ENCODE results near the gene PEAK1.

The PEAK1 gene

DNA sequence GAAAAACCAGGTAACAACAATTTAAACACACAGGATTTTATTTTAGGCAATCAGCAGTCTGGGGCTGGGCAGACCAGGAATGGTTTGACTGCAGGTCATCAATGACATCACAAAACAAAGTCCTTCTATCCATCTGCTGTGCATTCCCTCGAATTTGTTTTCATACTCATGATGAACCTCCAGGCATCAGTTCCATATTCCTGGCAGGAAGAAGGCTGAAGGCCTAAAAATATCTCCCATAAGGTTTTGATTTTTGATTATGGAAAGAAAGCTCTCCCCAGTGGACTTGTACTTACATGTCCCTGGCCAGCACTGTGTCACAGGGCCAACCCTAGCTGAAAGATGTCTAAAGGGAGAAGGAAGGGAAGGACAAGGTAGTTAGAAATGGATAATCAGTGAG is 107.4 kb downstream of the PEAK1 start:
- Histone ChIP-seq H3K9me3 (no peaks in the 10 kb centered on the region), H3K4me3 (no peak overlapping the region), H3K27ac (no peak overlapping the region), H3K27me3 (no peaks in the 10 kb centered on the region), H3K36me3 (no peaks in the 10 kb centered on the region), H3K4me1 (peaks cover 0 to 9% (median 0%) of the 10 kb centered on the region in 4 donors)
- intact Hi-C loops (cut with DNase I; ENCODE audit: low total_unique reads): no loop called here
- no peak for DNase-seq
- TF ChIP-seq, protein P1, sequence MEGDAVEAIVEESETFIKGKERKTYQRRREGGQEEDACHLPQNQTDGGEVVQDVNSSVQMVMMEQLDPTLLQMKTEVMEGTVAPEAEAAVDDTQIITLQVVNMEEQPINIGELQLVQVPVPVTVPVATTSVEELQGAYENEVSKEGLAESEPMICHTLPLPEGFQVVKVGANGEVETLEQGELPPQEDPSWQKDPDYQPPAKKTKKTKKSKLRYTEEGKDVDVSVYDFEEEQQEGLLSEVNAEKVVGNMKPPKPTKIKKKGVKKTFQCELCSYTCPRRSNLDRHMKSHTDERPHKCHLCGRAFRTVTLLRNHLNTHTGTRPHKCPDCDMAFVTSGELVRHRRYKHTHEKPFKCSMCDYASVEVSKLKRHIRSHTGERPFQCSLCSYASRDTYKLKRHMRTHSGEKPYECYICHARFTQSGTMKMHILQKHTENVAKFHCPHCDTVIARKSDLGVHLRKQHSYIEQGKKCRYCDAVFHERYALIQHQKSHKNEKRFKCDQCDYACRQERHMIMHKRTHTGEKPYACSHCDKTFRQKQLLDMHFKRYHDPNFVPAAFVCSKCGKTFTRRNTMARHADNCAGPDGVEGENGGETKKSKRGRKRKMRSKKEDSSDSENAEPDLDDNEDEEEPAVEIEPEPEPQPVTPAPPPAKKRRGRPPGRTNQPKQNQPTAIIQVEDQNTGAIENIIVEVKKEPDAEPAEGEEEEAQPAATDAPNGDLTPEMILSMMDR (IDR thresholded peaks at IDR 0.05): no peak

DNA sequence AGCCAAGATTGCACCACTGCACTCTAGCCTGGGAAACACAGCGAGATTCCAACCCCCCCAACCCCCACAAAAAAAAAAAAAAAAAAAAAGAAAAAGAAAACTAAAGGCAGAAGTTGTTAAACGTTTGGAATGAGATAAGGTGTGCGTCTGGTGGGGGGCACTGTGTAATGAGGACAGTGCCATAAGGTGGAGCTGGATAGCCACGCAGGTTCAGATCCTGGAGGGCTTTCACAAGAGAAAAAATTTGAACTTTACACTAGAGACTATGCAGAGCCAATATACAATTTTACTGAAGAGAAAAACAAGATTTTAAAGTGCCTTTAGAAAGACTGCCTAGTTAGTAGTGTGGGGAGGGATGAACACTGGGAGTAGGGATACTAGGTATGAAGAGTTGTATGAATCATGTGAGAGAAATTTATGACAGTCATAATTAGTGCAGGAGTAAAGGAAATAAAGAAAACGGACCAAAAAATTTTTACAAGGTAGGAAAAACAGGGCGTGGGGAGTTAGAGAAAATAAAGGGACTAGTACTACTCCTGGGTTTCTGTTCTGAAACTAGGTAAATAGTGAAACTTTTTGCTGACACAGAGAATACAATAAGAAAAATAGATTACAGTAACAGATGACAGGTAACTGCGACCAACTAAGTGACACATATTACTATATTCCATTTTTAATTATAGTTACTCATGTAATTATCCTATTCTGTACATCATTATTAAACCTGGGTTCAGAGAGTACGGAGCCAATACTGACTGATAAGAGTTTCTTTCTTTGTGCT is 108.1 kb downstream of the PEAK1 start:
- Histone ChIP-seq H3K4me3 (no peak overlapping the region), H3K9me3 (no peaks in the 10 kb centered on the region), H3K4me1 (peaks cover 0 to 9% (median 0%) of the 10 kb centered on the region in 4 donors), H3K27me3 (no peaks in the 10 kb centered on the region), H3K36me3 (no peaks in the 10 kb centered on the region), H3K27ac (no peak overlapping the region)
- no peak for DNase-seq
- TF ChIP-seq, protein P1 (IDR thresholded peaks at IDR 0.05): no peak
- intact Hi-C loops (cut with DNase I; ENCODE audit: low total_unique reads): no loop called here

- intact Hi-C loops (cut with DNase I; ENCODE audit: low total_unique reads): no loop called here
- TF ChIP-seq, protein P1 (IDR thresholded peaks at IDR 0.05): no peak
- Histone ChIP-seq H3K4me1 (peaks cover 0 to 14% (median 0%) of the 10 kb centered on the region in 4 donors), H3K27me3 (no peaks in the 10 kb centered on the region), H3K4me3 (no peak overlapping the region), H3K9me3 (no peaks in the 10 kb centered on the region), H3K27ac (no peak overlapping the region), H3K36me3 (no peaks in the 10 kb centered on the region)
- DNase-seq: no peak
Measured at GRCh38 chr15:77311020-77311419, 108.9 kb downstream of the PEAK1 start.

- no peaks in the 10 kb centered on the region for H3K9me3 ChIP-seq
- no peak for DNase-seq
- peaks cover 0 to 14% (median 0%) of the 10 kb centered on the region in 4 donors for H3K4me1 ChIP-seq
- TF ChIP-seq, protein P1 (IDR thresholded peaks at IDR 0.05): no peak
- intact Hi-C loops (cut with DNase I; ENCODE audit: low total_unique reads): no loop called here
- H3K4me3 ChIP-seq: no peak overlapping the region
- no peaks in the 10 kb centered on the region for H3K27me3 ChIP-seq
- no peaks in the 10 kb centered on the region for H3K36me3 ChIP-seq
- no peak overlapping the region for H3K27ac ChIP-seq
Measured at GRCh38 chr15:77309392-77309791, 110.5 kb downstream of the PEAK1 start.

- Histone ChIP-seq H3K36me3 (no peaks in the 10 kb centered on the region), H3K4me1 (peaks cover 0 to 5% (median 0%) of the 10 kb centered on the region in 4 donors), H3K27ac (no peak overlapping the region), H3K4me3 (no peak overlapping the region), H3K9me3 (no peaks in the 10 kb centered on the region), H3K27me3 (no peaks in the 10 kb centered on the region)
- intact Hi-C loops (cut with DNase I; ENCODE audit: low total_unique reads): no loop called here
- no peak for DNase-seq
- TF ChIP-seq, protein P1 (IDR thresholded peaks at IDR 0.05): no peak
Measured at GRCh38 chr15:77305953-77306352, 114.0 kb downstream of the PEAK1 start.

Data from tibial artery (tissue), 4 donors.